Endothelial cell (in vitro differentiated cells): ENCODE data around the gene PKD2. TPM values are rescaled to one million over a fixed set of nuclear protein-coding genes. Genes with fewer than 3 reads are reported as not detected.

ENCODE experiments used
- DNase-seq: peaks from one replicate; pipeline ENCODE4 v3.0.0; 2021; ENCODE audit warnings: low spot score
- H3K27ac Mint-ChIP-seq: one replicate; pipeline ENCODE4 v1.8.0; 2021; ENCODE audit warnings: mixed read lengths, inconsistent platforms; ENCODE audit not compliant: unreplicated experiment
- H3K27me3 Mint-ChIP-seq: one replicate; pipeline ENCODE4 v1.8.0; 2021; ENCODE audit warnings: mild to moderate bottlenecking, moderate library complexity, mixed read lengths, inconsistent platforms; ENCODE audit not compliant: unreplicated experiment
- H3K36me3 Mint-ChIP-seq: one replicate; pipeline ENCODE4 v1.8.0; 2021; ENCODE audit warnings: mild to moderate bottlenecking, low read depth, mixed read lengths, inconsistent platforms; ENCODE audit not compliant: unreplicated experiment
- H3K4me1 Mint-ChIP-seq: one replicate; pipeline ENCODE4 v1.8.0; 2021; ENCODE audit warnings: mild to moderate bottlenecking, mixed read lengths, inconsistent platforms; ENCODE audit not compliant: unreplicated experiment
- H3K4me3 Mint-ChIP-seq: one replicate; pipeline ENCODE4 v1.8.0; 2021; ENCODE audit warnings: mild to moderate bottlenecking, mixed read lengths, inconsistent platforms; ENCODE audit not compliant: unreplicated experiment
- H3K9me3 Mint-ChIP-seq: one replicate; pipeline ENCODE4 v1.8.0; 2021; ENCODE audit warnings: mixed read lengths, inconsistent platforms; ENCODE audit not compliant: unreplicated experiment
- total RNA-seq: library from RNA; stranded (reverse); fragmentation: NEBNext Ultra II Directional; extraction: Animal tissue kit (Norgen Biotek cat#: 25700); gene quantifications from one replicate; pipeline ENCODE4 v1.2.1, GENCODE V29; 2021; ENCODE audit not compliant: unreplicated experiment
- TF ChIP-seq, protein P1 (sequence below): fragments of 200-600 bp; sonication (generic); IDR thresholded peaks from one replicate; pipeline ENCODE4 v1.5.0; 2021; ENCODE audit warnings: antibody characterized with exemption; ENCODE audit not compliant: unreplicated experiment

PKD2 gene
- total RNA-seq, 1 donor from 2014 or later = 31.1 TPM

GRCh38 chr4:88080626-88081025 lies 73.2 kb downstream of the PKD2 start:
- TF ChIP-seq, protein P1, sequence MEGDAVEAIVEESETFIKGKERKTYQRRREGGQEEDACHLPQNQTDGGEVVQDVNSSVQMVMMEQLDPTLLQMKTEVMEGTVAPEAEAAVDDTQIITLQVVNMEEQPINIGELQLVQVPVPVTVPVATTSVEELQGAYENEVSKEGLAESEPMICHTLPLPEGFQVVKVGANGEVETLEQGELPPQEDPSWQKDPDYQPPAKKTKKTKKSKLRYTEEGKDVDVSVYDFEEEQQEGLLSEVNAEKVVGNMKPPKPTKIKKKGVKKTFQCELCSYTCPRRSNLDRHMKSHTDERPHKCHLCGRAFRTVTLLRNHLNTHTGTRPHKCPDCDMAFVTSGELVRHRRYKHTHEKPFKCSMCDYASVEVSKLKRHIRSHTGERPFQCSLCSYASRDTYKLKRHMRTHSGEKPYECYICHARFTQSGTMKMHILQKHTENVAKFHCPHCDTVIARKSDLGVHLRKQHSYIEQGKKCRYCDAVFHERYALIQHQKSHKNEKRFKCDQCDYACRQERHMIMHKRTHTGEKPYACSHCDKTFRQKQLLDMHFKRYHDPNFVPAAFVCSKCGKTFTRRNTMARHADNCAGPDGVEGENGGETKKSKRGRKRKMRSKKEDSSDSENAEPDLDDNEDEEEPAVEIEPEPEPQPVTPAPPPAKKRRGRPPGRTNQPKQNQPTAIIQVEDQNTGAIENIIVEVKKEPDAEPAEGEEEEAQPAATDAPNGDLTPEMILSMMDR = no peak
- Mint-ChIP-seq H3K4me3 (no peak overlapping the region), H3K4me1 (peaks cover 11% of the 10 kb centered on the region), H3K36me3 (peaks cover 7% of the 10 kb centered on the region), H3K27ac (no peak overlapping the region), H3K27me3 (peaks cover 5% of the 10 kb centered on the region), H3K9me3 (no peaks in the 10 kb centered on the region)
- DNase-seq = no peak

GRCh38 chr4:88087004-88087403 lies 79.6 kb downstream of the PKD2 start:
- Mint-ChIP-seq H3K4me3 (no peak overlapping the region), H3K27me3 (peaks cover 8% of the 10 kb centered on the region), H3K36me3 (peaks cover 11% of the 10 kb centered on the region), H3K9me3 (no peaks in the 10 kb centered on the region), H3K27ac (no peak overlapping the region), H3K4me1 (peaks cover 25% of the 10 kb centered on the region)
- TF ChIP-seq, protein P1 = no peak
- no peak for DNase-seq

DNA sequence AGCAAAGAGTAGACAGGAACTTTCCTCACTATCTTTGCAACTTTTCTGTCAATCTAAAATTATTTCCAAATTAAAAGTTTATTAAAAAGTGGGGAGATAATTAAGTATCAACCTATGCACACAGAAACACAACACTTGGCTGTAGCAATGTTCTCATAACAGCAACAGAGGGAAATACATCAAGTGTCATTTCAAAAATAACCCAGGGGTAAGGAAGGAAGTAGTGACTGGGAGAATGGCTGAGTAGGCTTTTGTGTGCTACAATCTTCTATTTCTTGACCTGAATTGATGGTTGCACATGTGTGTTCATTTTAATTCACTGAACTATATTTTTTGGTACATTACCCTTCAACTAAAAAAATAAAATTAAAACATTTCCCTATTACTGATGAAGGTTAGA lies 83.5 kb downstream of the PKD2 start:
- H3K27me3 Mint-ChIP-seq = no peaks in the 10 kb centered on the region
- peaks cover 4% of the 10 kb centered on the region for H3K36me3 Mint-ChIP-seq
- H3K27ac Mint-ChIP-seq = no peak overlapping the region
- H3K4me3 Mint-ChIP-seq = no peak overlapping the region
- peaks cover 27% of the 10 kb centered on the region for H3K4me1 Mint-ChIP-seq
- no peaks in the 10 kb centered on the region for H3K9me3 Mint-ChIP-seq
- DNase-seq = no peak
- TF ChIP-seq, protein P1 = no peak

GRCh38 chr4:88091378-88091777 lies 83.9 kb downstream of the PKD2 start:
- Mint-ChIP-seq H3K9me3 (no peaks in the 10 kb centered on the region), H3K27ac (no peak overlapping the region), H3K4me1 (peaks cover 27% of the 10 kb centered on the region), H3K4me3 (no peak overlapping the region), H3K36me3 (peaks cover 4% of the 10 kb centered on the region), H3K27me3 (no peaks in the 10 kb centered on the region)
- no peak for DNase-seq
- TF ChIP-seq, protein P1 = no peak

DNA sequence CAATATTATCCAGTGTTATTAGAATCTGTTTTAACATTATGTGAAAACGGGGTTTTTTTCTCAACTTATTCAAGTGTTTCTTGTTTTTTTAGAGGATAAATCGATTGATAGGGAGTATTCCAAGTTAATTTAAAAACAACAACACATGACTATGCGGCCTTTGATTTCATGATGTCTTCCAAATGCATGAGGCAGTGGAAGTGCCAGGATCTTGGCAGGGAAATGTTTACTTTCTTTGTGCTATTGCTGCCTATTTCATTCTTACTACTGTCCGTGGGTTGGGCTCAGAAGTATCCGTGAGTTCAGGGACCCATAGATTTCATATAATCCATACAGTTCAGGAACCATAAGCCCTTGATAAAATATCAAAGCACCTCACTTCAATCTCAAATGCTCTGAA lies 86.4 kb downstream of the PKD2 start:
- Mint-ChIP-seq H3K27me3 (no peaks in the 10 kb centered on the region), H3K9me3 (no peaks in the 10 kb centered on the region), H3K36me3 (peaks cover 15% of the 10 kb centered on the region), H3K4me3 (no peak overlapping the region), H3K4me1 (peaks cover 38% of the 10 kb centered on the region), H3K27ac (no peak overlapping the region)
- TF ChIP-seq, protein P1 = no peak
- no peak for DNase-seq
